Measurements from ENCODE around the gene PCGF1. TPM values are rescaled to one million over a fixed set of nuclear protein-coding genes. Genes with fewer than 3 reads are reported as not detected.
A peak's percentile ranks its signal among the peaks of the same experiment; 100 is the strongest.

PCGF1 gene
- total and polyA plus RNA-seq, 2 of the 13 experiments (the other 11 are each of a cell fraction or from before 2014, with no cell fraction given) = 20.4 to 22.6 TPM

GRCh38 chr2:74512744-74513604 lies 5.5 kb upstream of the PCGF1 start (continued):
- TF ChIP-seq SYNCRIP (IDR thresholded peaks at IDR 0.05; ENCODE audit: insufficient read depth, low read depth, low read length) = no peak
- no peak for TF ChIP-seq AHDC1 (CRISPR knock-in tag; IDR thresholded peaks at IDR 0.05; ENCODE audit: borderline replicate concordance)
- no peak for TF ChIP-seq ZNF326 (CRISPR knock-in tag; IDR thresholded peaks at IDR 0.05; ENCODE audit: borderline replicate concordance)
- TF ChIP-seq, protein P1, sequence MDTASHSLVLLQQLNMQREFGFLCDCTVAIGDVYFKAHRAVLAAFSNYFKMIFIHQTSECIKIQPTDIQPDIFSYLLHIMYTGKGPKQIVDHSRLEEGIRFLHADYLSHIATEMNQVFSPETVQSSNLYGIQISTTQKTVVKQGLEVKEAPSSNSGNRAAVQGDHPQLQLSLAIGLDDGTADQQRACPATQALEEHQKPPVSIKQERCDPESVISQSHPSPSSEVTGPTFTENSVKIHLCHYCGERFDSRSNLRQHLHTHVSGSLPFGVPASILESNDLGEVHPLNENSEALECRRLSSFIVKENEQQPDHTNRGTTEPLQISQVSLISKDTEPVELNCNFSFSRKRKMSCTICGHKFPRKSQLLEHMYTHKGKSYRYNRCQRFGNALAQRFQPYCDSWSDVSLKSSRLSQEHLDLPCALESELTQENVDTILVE (CRISPR knock-in tag; IDR thresholded peaks at IDR 0.05) = no peak
- TF ChIP-seq ZSCAN21 (CRISPR knock-in tag; IDR thresholded peaks at IDR 0.05; ENCODE audit: borderline replicate concordance) = no peak
- TF ChIP-seq ZNF570 (CRISPR knock-in tag; IDR thresholded peaks at IDR 0.05; ENCODE audit: borderline replicate concordance) = no peak
- TF ChIP-seq BORCS8-MEF2B (CRISPR knock-in tag; IDR thresholded peaks at IDR 0.05) = no peak
- no peak for TF ChIP-seq ZNF160 (CRISPR knock-in tag; IDR thresholded peaks at IDR 0.05)
- TF ChIP-seq ZNF670 (CRISPR knock-in tag; IDR thresholded peaks at IDR 0.05; ENCODE audit: borderline replicate concordance) = no peak
- TF ChIP-seq HHEX (CRISPR knock-in tag; IDR thresholded peaks at IDR 0.05) = no peak
- TF ChIP-seq ZNF761 (CRISPR knock-in tag; conservative IDR thresholded peaks at IDR 0.05) = no peak
- peak; percentile 98 for TF ChIP-seq SRSF1 (optimal IDR thresholded peaks at IDR 0.05; ENCODE audit: low read depth, low read length)
- TF ChIP-seq JDP2 (CRISPR knock-in tag; IDR thresholded peaks at IDR 0.05; ENCODE audit: borderline replicate concordance) = no peak
- no peak for TF ChIP-seq ZNF232 (CRISPR knock-in tag; IDR thresholded peaks at IDR 0.05; ENCODE audit: borderline replicate concordance)
- TF ChIP-seq NR2F1 (CRISPR knock-in tag; IDR thresholded peaks at IDR 0.05) = peak; percentile 72 to 75; a peak in 3 of 4 replicates
- TF ChIP-seq, protein P2, sequence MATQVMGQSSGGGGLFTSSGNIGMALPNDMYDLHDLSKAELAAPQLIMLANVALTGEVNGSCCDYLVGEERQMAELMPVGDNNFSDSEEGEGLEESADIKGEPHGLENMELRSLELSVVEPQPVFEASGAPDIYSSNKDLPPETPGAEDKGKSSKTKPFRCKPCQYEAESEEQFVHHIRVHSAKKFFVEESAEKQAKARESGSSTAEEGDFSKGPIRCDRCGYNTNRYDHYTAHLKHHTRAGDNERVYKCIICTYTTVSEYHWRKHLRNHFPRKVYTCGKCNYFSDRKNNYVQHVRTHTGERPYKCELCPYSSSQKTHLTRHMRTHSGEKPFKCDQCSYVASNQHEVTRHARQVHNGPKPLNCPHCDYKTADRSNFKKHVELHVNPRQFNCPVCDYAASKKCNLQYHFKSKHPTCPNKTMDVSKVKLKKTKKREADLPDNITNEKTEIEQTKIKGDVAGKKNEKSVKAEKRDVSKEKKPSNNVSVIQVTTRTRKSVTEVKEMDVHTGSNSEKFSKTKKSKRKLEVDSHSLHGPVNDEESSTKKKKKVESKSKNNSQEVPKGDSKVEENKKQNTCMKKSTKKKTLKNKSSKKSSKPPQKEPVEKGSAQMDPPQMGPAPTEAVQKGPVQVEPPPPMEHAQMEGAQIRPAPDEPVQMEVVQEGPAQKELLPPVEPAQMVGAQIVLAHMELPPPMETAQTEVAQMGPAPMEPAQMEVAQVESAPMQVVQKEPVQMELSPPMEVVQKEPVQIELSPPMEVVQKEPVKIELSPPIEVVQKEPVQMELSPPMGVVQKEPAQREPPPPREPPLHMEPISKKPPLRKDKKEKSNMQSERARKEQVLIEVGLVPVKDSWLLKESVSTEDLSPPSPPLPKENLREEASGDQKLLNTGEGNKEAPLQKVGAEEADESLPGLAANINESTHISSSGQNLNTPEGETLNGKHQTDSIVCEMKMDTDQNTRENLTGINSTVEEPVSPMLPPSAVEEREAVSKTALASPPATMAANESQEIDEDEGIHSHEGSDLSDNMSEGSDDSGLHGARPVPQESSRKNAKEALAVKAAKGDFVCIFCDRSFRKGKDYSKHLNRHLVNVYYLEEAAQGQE (IDR thresholded peaks at IDR 0.05; ENCODE audit: borderline replicate concordance in 1 of 2, low read depth in 1 of 2, low read length in 2 of 2) = no peak
- TF ChIP-seq ZSCAN25 (CRISPR knock-in tag; IDR thresholded peaks at IDR 0.05) = no peak
- no peak for TF ChIP-seq ZNF207 (IDR thresholded peaks at IDR 0.05; ENCODE audit: borderline replicate concordance)
- TF ChIP-seq CENPX (CRISPR knock-in tag; IDR thresholded peaks at IDR 0.05) = no peak
